PFSK-1 (cell line): ENCODE results near the gene MESP1.

Experiments used
- FOXP2 ChIP-seq: optimal IDR thresholded peaks from 2 replicates; pipeline ENCODE3; 2011; ENCODE audit warnings: borderline replicate concordance, control low read depth, inconsistent platforms; ENCODE audit not compliant: insufficient read depth; ENCODE audit errors: extremely low read length, extremely low read depth
- POLR2AphosphoS5 ChIP-seq: IDR thresholded peaks from 2 replicates; pipeline ENCODE4 v1.6.1; 2012; ENCODE audit warnings: low read depth, mild to moderate bottlenecking, control low read depth, low read length, moderate library complexity
- REST ChIP-seq, 2 experiments: IDR thresholded peaks; 2 replicates each; pipeline versions ENCODE4 v1.6.1 to v1.8.0; 2011 to 2012; ENCODE audit warnings: low read depth in 2 of 2, low read length in 2 of 2, control low read depth in 1 of 2, inconsistent platforms in 1 of 2, mild to moderate bottlenecking in 1 of 2, moderate library complexity in 1 of 2; ENCODE audit not compliant: insufficient read depth in 1 of 2
- SIN3A ChIP-seq: IDR thresholded peaks from 2 replicates; pipeline ENCODE4 v1.6.1; 2012; ENCODE audit warnings: mild to moderate bottlenecking, low read length, moderate library complexity, borderline replicate concordance; ENCODE audit not compliant: insufficient read depth
- TAF1 ChIP-seq: IDR thresholded peaks from 2 replicates; pipeline ENCODE4 v1.6.1; 2012; ENCODE audit warnings: low read length, control low read depth, borderline replicate concordance; ENCODE audit not compliant: insufficient read depth

MESP1 gene

GRCh38 chr15:89783861-89784685 lies 33.0 kb upstream of the MESP1 start:
- TF ChIP-seq REST (IDR thresholded peaks at IDR 0.05; ENCODE audit: insufficient read depth in 1 of 2, low read depth in 2 of 2, low read length in 2 of 2) = no peak
- TF ChIP-seq SIN3A = no peak
- no peak for TF ChIP-seq TAF1
- no peak for TF ChIP-seq POLR2AphosphoS5
- TF ChIP-seq FOXP2 = no peak

- no peak for TF ChIP-seq FOXP2
- TF ChIP-seq SIN3A = no peak
- no peak for TF ChIP-seq REST (IDR thresholded peaks at IDR 0.05; ENCODE audit: insufficient read depth in 1 of 2, low read depth in 2 of 2, low read length in 2 of 2)
- TF ChIP-seq TAF1 = no peak
- TF ChIP-seq POLR2AphosphoS5 = no peak
Observed at GRCh38 chr15:89783111-89783860, 32.2 kb upstream of the MESP1 start.

- TF ChIP-seq TAF1 = no peak
- no peak for TF ChIP-seq POLR2AphosphoS5
- TF ChIP-seq FOXP2 = no peak
- TF ChIP-seq REST (IDR thresholded peaks at IDR 0.05; ENCODE audit: insufficient read depth in 1 of 2, low read depth in 2 of 2, low read length in 2 of 2) = no peak
- TF ChIP-seq SIN3A = no peak
Observed at GRCh38 chr15:89781891-89782618, 31.0 kb upstream of the MESP1 start.

GRCh38 chr15:89781055-89781454 lies 30.0 kb upstream of the MESP1 start:
- TF ChIP-seq SIN3A (no peak), REST (IDR thresholded peaks at IDR 0.05; ENCODE audit: insufficient read depth in 1 of 2, low read depth in 2 of 2, low read length in 2 of 2) (no peak), FOXP2 (no peak), TAF1 (no peak), POLR2AphosphoS5 (no peak)
